DMS53 treated with DMSO at 0.1 percent for 48 hours (cell line): Measurements from ENCODE around the gene FGFR2.
"Not testable (repeated sequence)": the region's sequence is repeated elsewhere in the genome, so short reads cannot be mapped to it uniquely, and the experiment has no call there.

Experiments
- DNase-seq: peaks from one replicate; lab custom pipeline; 2025; ENCODE audit not compliant: unreplicated experiment; lab: John Stamatoyannopoulos, UW

FGFR2 gene

GRCh38 chr10:121525251-121526134 lies 72.8 kb downstream of the FGFR2 start:
- no peak for DNase-seq

GRCh38 chr10:121524157-121524817 lies 74.0 kb downstream of the FGFR2 start:
- no peak for DNase-seq

GRCh38 chr10:121522831-121523230 lies 75.4 kb downstream of the FGFR2 start:
- no peak for DNase-seq

GRCh38 chr10:121521794-121522556 lies 76.3 kb downstream of the FGFR2 start:
- DNase-seq = no peak

GRCh38 chr10:121520526-121520925 lies 77.7 kb downstream of the FGFR2 start:
- not testable (repeated sequence) for DNase-seq

GRCh38 chr10:121519901-121520493 lies 78.2 kb downstream of the FGFR2 start:
- no peak for DNase-seq

GRCh38 chr10:121519411-121519810 lies 78.8 kb downstream of the FGFR2 start:
- DNase-seq = no peak

- no peak for DNase-seq
Observed at GRCh38 chr10:121518333-121518732, 79.9 kb downstream of the FGFR2 start.

GRCh38 chr10:121516093-121516865 lies 82.0 kb downstream of the FGFR2 start:
- no peak for DNase-seq

- DNase-seq = no peak
Observed at GRCh38 chr10:121514141-121514865, 83.9 kb downstream of the FGFR2 start.

GRCh38 chr10:121511943-121512342 lies 86.3 kb downstream of the FGFR2 start:
- no peak for DNase-seq

GRCh38 chr10:121511460-121511859 lies 86.8 kb downstream of the FGFR2 start:
- no peak for DNase-seq

- no peak for DNase-seq
Observed at GRCh38 chr10:121510201-121510771, 88.0 kb downstream of the FGFR2 start.

GRCh38 chr10:121509796-121510195 lies 88.4 kb downstream of the FGFR2 start:
- no peak for DNase-seq

- DNase-seq = no peak
Observed at GRCh38 chr10:121509112-121509511, 89.1 kb downstream of the FGFR2 start.

GRCh38 chr10:121503587-121504051 lies 94.6 kb downstream of the FGFR2 start:
- no peak for DNase-seq

- DNase-seq = no peak
Observed at GRCh38 chr10:121501796-121502195, 96.4 kb downstream of the FGFR2 start.

- no peak for DNase-seq
Observed at GRCh38 chr10:121500701-121501332, 97.4 kb downstream of the FGFR2 start.
